Liver (tissue), 9 donors: ENCODE data around the gene PRR15L. TPM values are rescaled to one million over a fixed set of nuclear protein-coding genes. Genes with fewer than 3 reads are reported as not detected.

Experiments used
- DNase-seq: peaks from one replicate; pipeline ENCODE4 v3.0.0-alpha.2; 2017; ENCODE audit warnings: low spot score
- H3K27ac ChIP-seq, 2 donors: one replicate each; pipeline ENCODE4 v1.7.0; 2013; ENCODE audit warnings: inconsistent platforms in 2 of 2, low read length in 2 of 2, control low read depth in 1 of 2, low read depth in 1 of 2, mild to moderate bottlenecking in 1 of 2
- H3K27me3 ChIP-seq, 4 donors: one replicate each; pipeline versions ENCODE4 v1.6.1 to v1.7.0; 2013; ENCODE audit warnings: low read length in 3 of 4, inconsistent platforms in 1 of 4, mild to moderate bottlenecking in 1 of 4, moderate library complexity in 1 of 4; ENCODE audit not compliant: control insufficient read depth in 4 of 4, insufficient read depth in 4 of 4
- H3K36me3 ChIP-seq, 4 donors: one replicate each; pipeline versions ENCODE4 v1.6.1 to v1.7.0; 2013; ENCODE audit warnings: low read length in 3 of 4, mild to moderate bottlenecking in 3 of 4, low read depth in 1 of 4, moderate library complexity in 1 of 4; ENCODE audit not compliant: control insufficient read depth in 4 of 4, insufficient read depth in 3 of 4
- H3K4me1 ChIP-seq, 4 donors: one replicate each; pipeline versions ENCODE4 v1.6.1 to v1.7.0; 2013; ENCODE audit warnings: low read length in 3 of 4, mild to moderate bottlenecking in 3 of 4, moderate library complexity in 1 of 4; ENCODE audit not compliant: control insufficient read depth in 4 of 4, insufficient read depth in 4 of 4
- H3K4me3 ChIP-seq, 3 donors: one replicate each; pipeline versions ENCODE4 v1.6.1 to v1.7.0; 2013; ENCODE audit warnings: low read length in 3 of 3, control low read depth in 1 of 3, low read depth in 1 of 3, mild to moderate bottlenecking in 1 of 3
- H3K9ac ChIP-seq, 2 donors: one replicate each; pipeline ENCODE4 v1.7.0; 2013; ENCODE audit warnings: low read length in 2 of 2, mild to moderate bottlenecking in 2 of 2, moderate library complexity in 2 of 2, control low read depth in 1 of 2, low read depth in 1 of 2
- H3K9me3 ChIP-seq, 4 donors: one replicate each; pipeline versions ENCODE4 v1.6.1 to v1.7.0; 2013; ENCODE audit warnings: low read length in 3 of 4; ENCODE audit not compliant: control insufficient read depth in 4 of 4
- ATF3 ChIP-seq: IDR thresholded peaks from 2 replicates; pipeline ENCODE4 v1.6.1; 2016; ENCODE audit warnings: antibody characterized with exemption
- CTCF ChIP-seq: fragments of 150-350 bp; IDR thresholded peaks from 2 replicates; pipeline ENCODE4 v1.5.1; 2017; ENCODE audit warnings: improper control_type of control experiment, low read depth, low read length; ENCODE audit not compliant: missing input control
- EGR1 ChIP-seq, 2 donors: IDR thresholded peaks; 2 replicates each; pipeline ENCODE4 v1.6.1; 2016 to 2018; ENCODE audit warnings: antibody characterized with exemption in 2 of 2, low read depth in 2 of 2
- FOXA1 ChIP-seq: IDR thresholded peaks from 2 replicates; pipeline ENCODE4 v1.6.1; 2016; ENCODE audit warnings: antibody characterized with exemption
- FOXA2 ChIP-seq: IDR thresholded peaks from 2 replicates; pipeline ENCODE4 v1.6.1; 2016; ENCODE audit warnings: antibody characterized with exemption
- GABPA ChIP-seq, 2 donors: IDR thresholded peaks in 1 of 2; conservative IDR thresholded peaks in 1 of 2; 2 replicates each; pipeline ENCODE4 v1.6.1; 2016; ENCODE audit warnings: antibody characterized with exemption in 2 of 2, mild to moderate bottlenecking in 1 of 2, moderate library complexity in 1 of 2
- HNF4A ChIP-seq, 2 donors: conservative IDR thresholded peaks; 2 replicates each; pipeline ENCODE4 v1.6.1; 2016; ENCODE audit warnings: antibody characterized with exemption in 2 of 2, mild to moderate bottlenecking in 2 of 2
- HNF4G ChIP-seq: IDR thresholded peaks from 2 replicates; pipeline ENCODE4 v1.6.1; 2016; ENCODE audit warnings: antibody characterized with exemption
- JUND ChIP-seq, 2 donors: IDR thresholded peaks; 2 replicates each; pipeline ENCODE4 v1.6.1; 2016; ENCODE audit warnings: antibody characterized with exemption in 2 of 2
- MAX ChIP-seq: IDR thresholded peaks from 2 replicates; pipeline ENCODE4 v1.6.1; 2016; ENCODE audit warnings: antibody characterized with exemption
- NR2F2 ChIP-seq: IDR thresholded peaks from 2 replicates; pipeline ENCODE4 v1.6.1; 2016; ENCODE audit warnings: antibody characterized with exemption
- RXRA ChIP-seq, 2 donors: IDR thresholded peaks; 2 replicates each; pipeline ENCODE4 v1.6.1; 2017 to 2018; ENCODE audit warnings: antibody characterized with exemption in 2 of 2, mild to moderate bottlenecking in 1 of 2
- SP1 ChIP-seq: IDR thresholded peaks from 2 replicates; pipeline ENCODE4 v1.6.1; 2018; ENCODE audit warnings: antibody characterized with exemption, mild to moderate bottlenecking
- TAF1 ChIP-seq: conservative IDR thresholded peaks from 2 replicates; pipeline ENCODE4 v1.6.1; 2016; ENCODE audit warnings: antibody characterized with exemption, mild to moderate bottlenecking
- YY1 ChIP-seq: IDR thresholded peaks from 2 replicates; pipeline ENCODE4 v1.6.1; 2016; ENCODE audit warnings: antibody characterized with exemption, mild to moderate bottlenecking
- ZBTB33 ChIP-seq: IDR thresholded peaks from 2 replicates; pipeline ENCODE4 v1.6.1; 2016; ENCODE audit warnings: antibody characterized with exemption
- WGBS: extraction: QIAGEN DNeasy Blood & Tissue Kit; methylation state at CpG from one replicate; pipeline ENCODE4 v1.1.7; 2013; 5-methylcytosine and 5-hydroxymethylcytosine counted together
- polyA plus RNA-seq, 2 donors: library from polyadenylated mRNA; stranded (reverse) in 1 of 2; unstranded in 1 of 2; fragments of 200-250 nt in 1 of 2; fragments of >200 nt in 1 of 2; fragmentation: Nextera tagmentation in 1 of 2; extraction: Ambion mirVana in 1 of 2; gene quantifications; one replicate each; pipeline versions ENCODE4 v1.2.1 to v1.2.3, GENCODE V29; 2013 to 2015
- total RNA-seq, 2 donors: library from RNA; depleted of rRNA; stranded (reverse); fragments of >200 nt; gene quantifications; one replicate each; pipeline ENCODE4 v1.2.3, GENCODE V29; 2014
- TF ChIP-seq, protein P1 (sequence below): IDR thresholded peaks from 2 replicates; pipeline ENCODE4 v1.6.1; 2016; ENCODE audit warnings: antibody characterized with exemption, mild to moderate bottlenecking
- donor health status: healthy.
- donor health status: healthy.
- donor health status: healthy.
- donor health status: healthy.
- donor health status: healthy.

The PRR15L gene
- total and polyA plus RNA-seq, 4 donors, result 0.83 to 11.0 (median 1.9) TPM

GRCh38 chr17:47924785-47925677 is 32.7 kb downstream of the PRR15L start:
- no peak overlapping the region for H3K27ac ChIP-seq
- H3K27me3 ChIP-seq, result no peaks in the 10 kb centered on the region
- no peak overlapping the region for H3K9ac ChIP-seq
- TF ChIP-seq, protein P1, sequence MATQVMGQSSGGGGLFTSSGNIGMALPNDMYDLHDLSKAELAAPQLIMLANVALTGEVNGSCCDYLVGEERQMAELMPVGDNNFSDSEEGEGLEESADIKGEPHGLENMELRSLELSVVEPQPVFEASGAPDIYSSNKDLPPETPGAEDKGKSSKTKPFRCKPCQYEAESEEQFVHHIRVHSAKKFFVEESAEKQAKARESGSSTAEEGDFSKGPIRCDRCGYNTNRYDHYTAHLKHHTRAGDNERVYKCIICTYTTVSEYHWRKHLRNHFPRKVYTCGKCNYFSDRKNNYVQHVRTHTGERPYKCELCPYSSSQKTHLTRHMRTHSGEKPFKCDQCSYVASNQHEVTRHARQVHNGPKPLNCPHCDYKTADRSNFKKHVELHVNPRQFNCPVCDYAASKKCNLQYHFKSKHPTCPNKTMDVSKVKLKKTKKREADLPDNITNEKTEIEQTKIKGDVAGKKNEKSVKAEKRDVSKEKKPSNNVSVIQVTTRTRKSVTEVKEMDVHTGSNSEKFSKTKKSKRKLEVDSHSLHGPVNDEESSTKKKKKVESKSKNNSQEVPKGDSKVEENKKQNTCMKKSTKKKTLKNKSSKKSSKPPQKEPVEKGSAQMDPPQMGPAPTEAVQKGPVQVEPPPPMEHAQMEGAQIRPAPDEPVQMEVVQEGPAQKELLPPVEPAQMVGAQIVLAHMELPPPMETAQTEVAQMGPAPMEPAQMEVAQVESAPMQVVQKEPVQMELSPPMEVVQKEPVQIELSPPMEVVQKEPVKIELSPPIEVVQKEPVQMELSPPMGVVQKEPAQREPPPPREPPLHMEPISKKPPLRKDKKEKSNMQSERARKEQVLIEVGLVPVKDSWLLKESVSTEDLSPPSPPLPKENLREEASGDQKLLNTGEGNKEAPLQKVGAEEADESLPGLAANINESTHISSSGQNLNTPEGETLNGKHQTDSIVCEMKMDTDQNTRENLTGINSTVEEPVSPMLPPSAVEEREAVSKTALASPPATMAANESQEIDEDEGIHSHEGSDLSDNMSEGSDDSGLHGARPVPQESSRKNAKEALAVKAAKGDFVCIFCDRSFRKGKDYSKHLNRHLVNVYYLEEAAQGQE, result no peak
- TF ChIP-seq JUND (IDR thresholded peaks at IDR 0.05) (no peak), MAX (no peak), EGR1 (IDR thresholded peaks at IDR 0.05; ENCODE audit: low read depth in 2 of 2) (no peak), FOXA1 (no peak), HNF4G (no peak), ATF3 (no peak), HNF4A (conservative IDR thresholded peaks at IDR 0.05) (no peak), TAF1 (no peak), SP1 (no peak), YY1 (no peak), GABPA (IDR thresholded peaks at IDR 0.05 in 1 of 2, conservative IDR thresholded peaks at IDR 0.05 in 1 of 2) (no peak), CTCF (no peak), FOXA2 (no peak), ZBTB33 (no peak), RXRA (IDR thresholded peaks at IDR 0.05) (no peak), NR2F2 (no peak)
- DNase-seq, result no peak
- peaks cover 0 to 15% (median 11%) of the 10 kb centered on the region in 4 donors for H3K4me1 ChIP-seq
- H3K36me3 ChIP-seq, result peaks cover 0 to 26% (median 17%) of the 10 kb centered on the region in 4 donors
- H3K9me3 ChIP-seq, result no peaks in the 10 kb centered on the region
- 81% methylated on average over 23 of the region's 23 CpGs for WGBS
- H3K4me3 ChIP-seq, result no peak overlapping the region
